GM23338 (cell line): Measurements from ENCODE around the gene NTNG1. TPM values are rescaled to one million over a fixed set of nuclear protein-coding genes. Genes with fewer than 3 reads are reported as not detected.

ENCODE experiments used
- ATAC-seq: fragments of 200-7000 bp; cut with Tn5 transposase; 3 replicates; pipeline ENCODE4 v1.9.1; 2020
- DNase-seq: peaks from one replicate; pipeline ENCODE4 v3.0.0-alpha.2; 2015; ENCODE audit warnings: low spot score
- H2AFZ ChIP-seq: fragments of 200-600 bp; sonication (generic); 2 replicates; pipeline ENCODE4 v1.8.0; 2016; ENCODE audit warnings: antibody characterized with exemption, mild to moderate bottlenecking, moderate library complexity
- H3F3A ChIP-seq: fragments of 200-600 bp; sonication (generic); replicated peaks from 2 replicates; pipeline ENCODE4 v1.8.0; 2017; ENCODE audit warnings: antibody characterized with exemption, mixed run types, low read depth
- H3K27ac ChIP-seq: fragments of 200-600 bp; sonication (generic); 2 replicates; pipeline ENCODE4 v1.6.1; 2016; ENCODE audit warnings: low read depth
- H3K27me3 ChIP-seq: fragments of 200-600 bp; sonication (generic); 2 replicates; pipeline ENCODE4 v1.8.0; 2016; ENCODE audit warnings: mild to moderate bottlenecking, mixed run types, moderate library complexity; ENCODE audit not compliant: insufficient read depth
- H3K36me3 ChIP-seq: fragments of 200-600 bp; sonication (generic); 2 replicates; pipeline ENCODE4 v1.8.0; 2016; ENCODE audit warnings: mild to moderate bottlenecking; ENCODE audit not compliant: insufficient read depth
- H3K4me1 ChIP-seq: fragments of 200-600 bp; sonication (generic); 2 replicates; pipeline ENCODE4 v1.8.0; 2016; ENCODE audit warnings: mild to moderate bottlenecking, moderate library complexity; ENCODE audit not compliant: insufficient read depth
- H3K4me2 ChIP-seq: fragments of 200-600 bp; sonication (generic); 2 replicates; pipeline ENCODE4 v1.7.1; 2017; ENCODE audit warnings: mixed run types
- H3K4me3 ChIP-seq: fragments of 200-600 bp; sonication (generic); 2 replicates; pipeline ENCODE4 v1.6.1; 2016; ENCODE audit warnings: mixed run types
- H3K79me2 ChIP-seq: fragments of 200-600 bp; sonication (generic); replicated peaks from 2 replicates; pipeline ENCODE4 v1.8.0; 2017; ENCODE audit warnings: mild to moderate bottlenecking; ENCODE audit not compliant: insufficient read depth
- H3K9me2 ChIP-seq: fragments of 200-600 bp; sonication (generic); 2 replicates; pipeline ENCODE4 v1.8.0; 2017; ENCODE audit not compliant: insufficient read depth
- H4K20me1 ChIP-seq: fragments of 200-600 bp; sonication (generic); replicated peaks from 2 replicates; pipeline ENCODE4 v1.8.0; 2017; ENCODE audit warnings: mild to moderate bottlenecking; ENCODE audit not compliant: insufficient read depth
- H3K27ac Mint-ChIP-seq: 2 replicates; pipeline ENCODE4 v1.8.0; 2020; ENCODE audit warnings: inconsistent platforms, mild to moderate bottlenecking, moderate library complexity, mixed read lengths
- H3K27me3 Mint-ChIP-seq: 3 replicates; pipeline ENCODE4 v1.8.0; 2022; ENCODE audit warnings: low read depth, mild to moderate bottlenecking, moderate library complexity, mixed read lengths, inconsistent platforms; ENCODE audit not compliant: insufficient read depth, poor library complexity
- H3K36me3 Mint-ChIP-seq: 3 replicates; pipeline ENCODE4 v1.8.0; 2021; ENCODE audit warnings: low read depth, mild to moderate bottlenecking, inconsistent platforms, moderate library complexity, mixed read lengths
- H3K4me1 Mint-ChIP-seq: 3 replicates; pipeline ENCODE4 v1.8.0; 2020; ENCODE audit warnings: mild to moderate bottlenecking, inconsistent platforms, mixed read lengths
- H3K4me3 Mint-ChIP-seq: 3 replicates; pipeline ENCODE4 v1.8.0; 2021; ENCODE audit warnings: moderate library complexity, mild to moderate bottlenecking, inconsistent platforms, mixed read lengths
- H3K9me3 Mint-ChIP-seq: 3 replicates; pipeline ENCODE4 v1.8.0; 2020; ENCODE audit warnings: moderate library complexity, mild to moderate bottlenecking, inconsistent platforms, mixed read lengths
- EZH2 ChIP-seq: fragments of 200-600 bp; sonication (generic); IDR thresholded peaks from one replicate; pipeline ENCODE4 v1.8.0; 2017; ENCODE audit warnings: antibody characterized with exemption, mild to moderate bottlenecking, low read depth; ENCODE audit not compliant: unreplicated experiment
- EZH2phosphoT487 ChIP-seq: fragments of 200-600 bp; sonication (generic); IDR thresholded peaks from one replicate; pipeline ENCODE4 v1.8.1; 2018; ENCODE audit warnings: antibody characterized with exemption; ENCODE audit not compliant: unreplicated experiment
- POLR2AphosphoS5 ChIP-seq: IDR thresholded peaks from 2 replicates; pipeline ENCODE4 v1.6.1; 2016; ENCODE audit warnings: antibody characterized with exemption, low read depth
- STAT1 ChIP-seq: IDR thresholded peaks from one replicate; pipeline ENCODE4 v1.6.1; 2016; ENCODE audit warnings: antibody characterized with exemption; ENCODE audit not compliant: unreplicated experiment
- ZNF114 ChIP-seq: fragments of 250-450 bp; sonication (Bioruptor Pico); IDR thresholded peaks from 2 replicates; pipeline ENCODE4 v1.5.0; 2020; ENCODE audit warnings: mild to moderate bottlenecking, moderate library complexity
- ZNF331 ChIP-seq: fragments of 250-450 bp; sonication (Bioruptor Pico); IDR thresholded peaks from 2 replicates; pipeline ENCODE4 v1.5.0; 2020; ENCODE audit warnings: low read depth, mild to moderate bottlenecking, moderate library complexity
- polyA plus RNA-seq: library from polyadenylated mRNA; unstranded; fragments of >200 nt; fragmentation: Nextera tagmentation; extraction: Ambion mirVana; gene quantifications from 2 replicates; pipeline ENCODE4 v1.2.1, GENCODE V29; 2016
- total RNA-seq: library from RNA; depleted of rRNA; stranded (reverse); fragments of >200 nt; shearing (Covaris generic); gene quantifications from 2 replicates; pipeline ENCODE4 v1.2.3, GENCODE V29; 2014
- TF ChIP-seq, protein P1 (sequence below): IDR thresholded peaks from 2 replicates; pipeline ENCODE4 v1.6.1; 2016; ENCODE audit warnings: antibody characterized with exemption
- TF ChIP-seq, protein P2 (sequence below): fragments of 250-450 bp; sonication (Bioruptor Pico); IDR thresholded peaks from 2 replicates; pipeline ENCODE4 v1.5.0; 2020; ENCODE audit warnings: mild to moderate bottlenecking, moderate library complexity

Gene NTNG1
- total and polyA plus RNA-seq, 2 experiments from 2014 or later, result 7.2 to 10.3 TPM

DNA sequence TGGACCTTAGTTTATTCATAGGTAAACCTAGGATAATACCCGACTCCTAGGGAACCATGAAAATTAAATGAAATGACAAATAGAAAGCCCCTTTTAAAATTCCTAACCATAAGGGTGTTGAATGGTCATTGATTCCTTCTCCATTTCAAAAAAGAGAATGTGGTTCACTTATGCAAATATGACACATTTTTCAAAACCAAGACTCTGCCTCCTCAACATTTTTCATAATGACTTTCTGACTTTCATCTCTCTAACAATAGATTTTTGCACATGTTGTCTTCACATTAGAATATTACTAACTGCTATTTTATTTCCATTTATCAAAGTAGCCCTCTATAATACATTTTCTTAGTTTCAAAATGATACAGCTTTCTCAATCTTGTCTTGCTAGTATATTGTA, 169.1 kb downstream of the NTNG1 start:
- Histone ChIP-seq H3F3A (no peaks in the 10 kb centered on the region), H3K4me2 (no peak overlapping the region), H3K36me3 (no peaks in the 10 kb centered on the region), H3K27me3 (no peaks in the 10 kb centered on the region), H3K9me2 (no peaks in the 10 kb centered on the region; the same call in 1 of the 2 replicates), H3K4me1 (no peaks in the 10 kb centered on the region), H3K79me2 (no peaks in the 10 kb centered on the region), H2AFZ (no peak overlapping the region), H3K4me3 (no peak overlapping the region), H3K27ac (no peak overlapping the region), H4K20me1 (no peaks in the 10 kb centered on the region)
- no peak overlapping the region for H3K27ac Mint-ChIP-seq
- no peaks in the 10 kb centered on the region for H3K4me1 Mint-ChIP-seq
- H3K4me3 Mint-ChIP-seq, result no peak overlapping the region
- no peaks in the 10 kb centered on the region for H3K27me3 Mint-ChIP-seq
- H3K36me3 Mint-ChIP-seq, result no peaks in the 10 kb centered on the region
- H3K9me3 Mint-ChIP-seq, result no peaks in the 10 kb centered on the region
- TF ChIP-seq, protein P1, sequence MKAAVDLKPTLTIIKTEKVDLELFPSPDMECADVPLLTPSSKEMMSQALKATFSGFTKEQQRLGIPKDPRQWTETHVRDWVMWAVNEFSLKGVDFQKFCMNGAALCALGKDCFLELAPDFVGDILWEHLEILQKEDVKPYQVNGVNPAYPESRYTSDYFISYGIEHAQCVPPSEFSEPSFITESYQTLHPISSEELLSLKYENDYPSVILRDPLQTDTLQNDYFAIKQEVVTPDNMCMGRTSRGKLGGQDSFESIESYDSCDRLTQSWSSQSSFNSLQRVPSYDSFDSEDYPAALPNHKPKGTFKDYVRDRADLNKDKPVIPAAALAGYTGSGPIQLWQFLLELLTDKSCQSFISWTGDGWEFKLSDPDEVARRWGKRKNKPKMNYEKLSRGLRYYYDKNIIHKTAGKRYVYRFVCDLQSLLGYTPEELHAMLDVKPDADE, result no peak
- TF ChIP-seq ZNF331 (CRISPR knock-in tag), result no peak
- no peak for TF ChIP-seq POLR2AphosphoS5
- DNase-seq, result no peak
- ATAC-seq, result no peak

DNA sequence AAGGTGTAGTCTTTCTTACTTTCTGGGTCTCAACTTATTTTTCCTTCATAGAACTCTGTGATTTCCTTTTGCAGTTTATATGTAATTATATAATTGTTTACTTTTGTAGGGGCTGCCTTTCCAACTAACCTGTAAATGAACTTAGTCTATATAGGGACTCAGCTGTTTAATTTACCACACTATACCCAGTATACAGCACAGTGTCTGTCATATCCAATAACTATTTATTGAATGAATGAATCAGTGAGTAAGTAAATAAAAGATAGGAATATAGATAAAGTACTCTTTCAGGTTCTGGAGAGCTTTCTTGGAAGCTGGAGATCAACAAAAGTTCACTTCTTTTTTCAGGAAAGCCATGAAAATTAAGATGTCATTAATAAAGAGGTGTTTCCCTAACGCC, 174.8 kb downstream of the NTNG1 start:
- Mint-ChIP-seq H3K27me3 (peaks cover 2% of the 10 kb centered on the region), H3K36me3 (no peaks in the 10 kb centered on the region), H3K27ac (no peak overlapping the region), H3K9me3 (no peaks in the 10 kb centered on the region), H3K4me1 (no peaks in the 10 kb centered on the region), H3K4me3 (no peak overlapping the region)
- no peaks in the 10 kb centered on the region for H3F3A ChIP-seq
- no peak overlapping the region for H2AFZ ChIP-seq
- H3K4me1 ChIP-seq, result no peaks in the 10 kb centered on the region
- H3K27ac ChIP-seq, result no peak overlapping the region
- H3K79me2 ChIP-seq, result no peaks in the 10 kb centered on the region
- TF ChIP-seq ZNF114 (CRISPR knock-in tag) (no peak), STAT1 (no peak), EZH2 (no peak), EZH2phosphoT487 (no peak), POLR2AphosphoS5 (no peak)
- TF ChIP-seq, protein P2, sequence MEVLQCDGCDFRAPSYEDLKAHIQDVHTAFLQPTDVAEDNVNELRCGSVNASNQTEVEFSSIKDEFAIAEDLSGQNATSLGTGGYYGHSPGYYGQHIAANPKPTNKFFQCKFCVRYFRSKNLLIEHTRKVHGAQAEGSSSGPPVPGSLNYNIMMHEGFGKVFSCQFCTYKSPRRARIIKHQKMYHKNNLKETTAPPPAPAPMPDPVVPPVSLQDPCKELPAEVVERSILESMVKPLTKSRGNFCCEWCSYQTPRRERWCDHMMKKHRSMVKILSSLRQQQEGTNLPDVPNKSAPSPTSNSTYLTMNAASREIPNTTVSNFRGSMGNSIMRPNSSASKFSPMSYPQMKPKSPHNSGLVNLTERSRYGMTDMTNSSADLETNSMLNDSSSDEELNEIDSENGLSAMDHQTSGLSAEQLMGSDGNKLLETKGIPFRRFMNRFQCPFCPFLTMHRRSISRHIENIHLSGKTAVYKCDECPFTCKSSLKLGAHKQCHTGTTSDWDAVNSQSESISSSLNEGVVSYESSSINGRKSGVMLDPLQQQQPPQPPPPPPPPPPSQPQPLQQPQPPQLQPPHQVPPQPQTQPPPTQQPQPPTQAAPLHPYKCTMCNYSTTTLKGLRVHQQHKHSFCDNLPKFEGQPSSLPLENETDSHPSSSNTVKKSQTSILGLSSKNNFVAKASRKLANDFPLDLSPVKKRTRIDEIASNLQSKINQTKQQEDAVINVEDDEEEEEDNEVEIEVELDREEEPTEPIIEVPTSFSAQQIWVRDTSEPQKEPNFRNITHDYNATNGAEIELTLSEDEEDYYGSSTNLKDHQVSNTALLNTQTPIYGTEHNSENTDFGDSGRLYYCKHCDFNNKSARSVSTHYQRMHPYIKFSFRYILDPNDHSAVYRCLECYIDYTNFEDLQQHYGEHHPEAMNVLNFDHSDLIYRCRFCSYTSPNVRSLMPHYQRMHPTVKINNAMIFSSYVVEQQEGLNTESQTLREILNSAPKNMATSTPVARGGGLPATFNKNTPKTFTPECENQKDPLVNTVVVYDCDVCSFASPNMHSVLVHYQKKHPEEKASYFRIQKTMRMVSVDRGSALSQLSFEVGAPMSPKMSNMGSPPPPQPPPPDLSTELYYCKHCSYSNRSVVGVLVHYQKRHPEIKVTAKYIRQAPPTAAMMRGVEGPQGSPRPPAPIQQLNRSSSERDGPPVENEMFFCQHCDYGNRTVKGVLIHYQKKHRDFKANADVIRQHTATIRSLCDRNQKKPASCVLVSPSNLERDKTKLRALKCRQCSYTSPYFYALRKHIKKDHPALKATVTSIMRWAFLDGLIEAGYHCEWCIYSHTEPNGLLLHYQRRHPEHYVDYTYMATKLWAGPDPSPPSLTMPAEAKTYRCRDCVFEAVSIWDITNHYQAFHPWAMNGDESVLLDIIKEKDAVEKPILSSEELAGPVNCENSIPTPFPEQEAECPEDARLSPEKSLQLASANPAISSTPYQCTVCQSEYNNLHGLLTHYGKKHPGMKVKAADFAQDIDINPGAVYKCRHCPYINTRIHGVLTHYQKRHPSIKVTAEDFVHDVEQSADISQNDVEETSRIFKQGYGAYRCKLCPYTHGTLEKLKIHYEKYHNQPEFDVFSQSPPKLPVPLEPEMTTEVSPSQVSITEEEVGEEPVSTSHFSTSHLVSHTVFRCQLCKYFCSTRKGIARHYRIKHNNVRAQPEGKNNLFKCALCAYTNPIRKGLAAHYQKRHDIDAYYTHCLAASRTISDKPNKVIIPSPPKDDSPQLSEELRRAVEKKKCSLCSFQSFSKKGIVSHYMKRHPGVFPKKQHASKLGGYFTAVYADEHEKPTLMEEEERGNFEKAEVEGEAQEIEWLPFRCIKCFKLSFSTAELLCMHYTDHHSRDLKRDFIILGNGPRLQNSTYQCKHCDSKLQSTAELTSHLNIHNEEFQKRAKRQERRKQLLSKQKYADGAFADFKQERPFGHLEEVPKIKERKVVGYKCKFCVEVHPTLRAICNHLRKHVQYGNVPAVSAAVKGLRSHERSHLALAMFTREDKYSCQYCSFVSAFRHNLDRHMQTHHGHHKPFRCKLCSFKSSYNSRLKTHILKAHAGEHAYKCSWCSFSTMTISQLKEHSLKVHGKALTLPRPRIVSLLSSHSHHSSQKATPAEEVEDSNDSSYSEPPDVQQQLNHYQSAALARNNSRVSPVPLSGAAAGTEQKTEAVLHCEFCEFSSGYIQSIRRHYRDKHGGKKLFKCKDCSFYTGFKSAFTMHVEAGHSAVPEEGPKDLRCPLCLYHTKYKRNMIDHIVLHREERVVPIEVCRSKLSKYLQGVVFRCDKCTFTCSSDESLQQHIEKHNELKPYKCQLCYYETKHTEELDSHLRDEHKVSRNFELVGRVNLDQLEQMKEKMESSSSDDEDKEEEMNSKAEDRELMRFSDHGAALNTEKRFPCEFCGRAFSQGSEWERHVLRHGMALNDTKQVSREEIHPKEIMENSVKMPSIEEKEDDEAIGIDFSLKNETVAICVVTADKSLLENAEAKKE (CRISPR knock-in tag), result no peak
- TF ChIP-seq, protein P1, result no peak
- no peaks in the 10 kb centered on the region for H3K27me3 ChIP-seq
- no peak for DNase-seq
- no peak overlapping the region for H3K4me3 ChIP-seq
- ATAC-seq, result no peak
- no peak overlapping the region for H3K4me2 ChIP-seq
- no peaks in the 10 kb centered on the region for H4K20me1 ChIP-seq
- no peaks in the 10 kb centered on the region for H3K9me2 ChIP-seq
- H3K36me3 ChIP-seq, result no peaks in the 10 kb centered on the region
